ENCODE measurements around the gene FAM107B. TPM values are rescaled to one million over a fixed set of nuclear protein-coding genes. Genes with fewer than 3 reads are reported as not detected.

Gene FAM107B
- total and polyA plus RNA-seq, 2 of the 8 experiments (the other 6 are each of a cell fraction or from before 2014, with no cell fraction given), result 7.5 to 28.1 TPM

GRCh38 chr10:14696821-14697220 lies 77.9 kb downstream of the FAM107B start (continued):
- TF ChIP-seq EZH2 (IDR thresholded peaks at IDR 0.05; ENCODE audit: low read depth, low read length, severe bottlenecking) (no peak), CTBP2 (IDR thresholded peaks at IDR 0.05; ENCODE audit: borderline replicate concordance, insufficient read depth, insufficient read length, low read length) (no peak), NANOG (IDR thresholded peaks at IDR 0.05; ENCODE audit: insufficient read depth, low read depth, low read length, poor library complexity, severe bottlenecking) (no peak)

All from H1 (cell line).